NT2/D1 (cell line): Measurements from ENCODE around the gene PPP1R26.
"Not testable (repeated sequence)": the region's sequence is repeated elsewhere in the genome, so short reads cannot be mapped to it uniquely, and the experiment has no call there.

ENCODE experiments used
- SUZ12 ChIP-seq: IDR thresholded peaks from 2 replicates; pipeline ENCODE4 v1.6.1; 2011; ENCODE audit not compliant: insufficient read length, insufficient read depth; ENCODE audit errors: extremely low read depth
- YY1 ChIP-seq: IDR thresholded peaks from 2 replicates; pipeline ENCODE4 v1.6.1; 2011; ENCODE audit not compliant: insufficient read length, insufficient read depth
- ZNF274 ChIP-seq: IDR thresholded peaks from 2 replicates; pipeline ENCODE4 v1.6.1; 2011; ENCODE audit warnings: mild to moderate bottlenecking, low read depth, low read length

DNA sequence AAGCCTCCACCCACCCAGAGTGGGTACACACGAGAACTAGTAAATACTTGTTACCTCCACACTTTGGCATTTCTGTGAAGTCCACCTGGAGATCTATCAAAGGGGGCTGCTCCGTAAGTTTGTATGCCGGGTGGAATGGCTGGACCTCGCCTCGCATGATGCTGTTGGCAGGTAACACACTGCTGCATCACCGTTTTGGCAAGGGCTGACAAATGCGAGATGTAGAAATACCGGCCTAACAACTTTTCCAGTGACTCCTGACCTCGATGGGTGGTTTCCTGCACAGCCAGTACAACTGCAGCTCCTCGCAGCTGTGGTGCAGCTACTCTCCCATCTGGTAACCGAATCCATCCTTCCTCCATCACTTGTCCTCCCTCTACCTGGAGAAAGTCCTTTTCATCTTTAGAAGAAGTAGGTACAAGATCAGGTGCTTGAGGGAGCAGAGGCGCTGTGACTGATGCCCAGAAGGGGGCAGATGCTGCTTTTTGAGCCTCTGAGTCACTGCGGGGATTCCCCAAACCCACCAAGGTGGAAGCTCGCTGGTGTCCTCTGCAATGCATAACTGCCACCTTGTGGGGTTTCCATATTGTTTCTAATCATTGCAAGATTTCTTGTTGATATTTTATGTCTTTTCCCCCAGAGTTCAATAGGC, 40.9 kb upstream of the PPP1R26 start:
- not testable (repeated sequence) for TF ChIP-seq ZNF274, YY1, SUZ12
